HG03460 (cell line): ENCODE results near the gene ZC2HC1C.
A peak's percentile ranks its signal among the peaks of the same experiment; 100 is the strongest.
"Not testable (repeated sequence)": the region's sequence is repeated elsewhere in the genome, so short reads cannot be mapped to it uniquely, and the experiment has no call there.

Experiments used
- ATAC-seq: cut with Tn5 transposase; IDR thresholded peaks from one replicate; pipeline ENCODE4 v1.9.1; 2021; ENCODE audit not compliant: unreplicated experiment

ZC2HC1C gene

DNA sequence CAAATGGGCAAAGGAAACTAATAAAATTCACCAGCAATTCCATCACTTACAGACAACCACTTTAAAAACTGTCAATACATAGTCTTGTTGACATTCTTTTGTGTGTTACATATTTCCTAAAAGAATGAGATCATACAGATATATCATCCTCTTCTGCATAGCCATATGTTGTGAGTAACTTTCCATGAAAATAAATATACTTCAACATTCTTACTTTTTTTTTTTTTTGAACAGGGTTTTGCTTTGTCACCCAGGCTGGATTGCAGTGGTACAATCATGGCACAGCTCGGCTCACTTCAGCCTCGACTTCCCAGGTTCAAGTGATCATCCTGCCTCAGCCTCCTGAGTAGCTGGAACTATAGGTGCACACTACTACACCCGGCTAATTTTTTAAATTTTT lies 20.9 kb downstream of the ZC2HC1C start:
- no peak for ATAC-seq

DNA sequence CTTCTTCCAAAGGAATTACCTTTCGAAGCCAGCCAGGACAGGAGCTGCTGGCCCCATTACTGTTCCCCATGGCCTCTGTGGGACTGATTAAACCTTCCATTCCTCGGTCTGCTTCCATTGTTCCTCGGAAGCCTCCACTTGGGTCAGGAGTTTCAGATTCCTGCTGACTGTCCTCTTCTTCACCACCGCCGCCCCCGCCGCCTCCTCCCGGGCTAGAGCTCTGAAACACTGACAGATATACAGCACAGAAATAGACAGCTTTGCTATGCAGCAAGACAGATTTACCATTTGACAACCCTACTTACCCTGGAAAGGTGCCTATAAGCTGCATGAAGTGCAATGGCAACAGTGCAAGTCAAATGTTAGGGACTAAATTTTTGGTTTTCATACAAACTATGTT lies 21.8 kb downstream of the ZC2HC1C start:
- no peak for ATAC-seq

DNA sequence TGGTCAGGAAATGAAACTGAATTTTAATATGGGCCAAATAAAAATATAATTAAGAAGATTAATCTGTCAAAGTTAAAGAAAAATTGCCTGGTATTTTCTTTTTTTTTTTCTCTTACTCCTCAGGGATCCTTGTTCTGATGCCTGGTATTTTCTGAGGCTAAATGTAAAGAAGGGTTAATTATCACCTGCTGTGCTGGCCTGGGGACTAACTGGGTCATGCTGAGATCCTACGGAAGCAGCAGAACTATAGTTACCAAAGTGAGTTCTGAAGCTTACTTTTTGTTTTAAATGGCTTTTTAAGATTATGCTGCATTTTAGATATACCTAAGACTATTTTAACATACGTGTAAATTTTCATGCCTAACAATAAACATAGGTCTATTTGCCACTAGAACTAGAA lies 23.3 kb downstream of the ZC2HC1C start:
- no peak for ATAC-seq

DNA sequence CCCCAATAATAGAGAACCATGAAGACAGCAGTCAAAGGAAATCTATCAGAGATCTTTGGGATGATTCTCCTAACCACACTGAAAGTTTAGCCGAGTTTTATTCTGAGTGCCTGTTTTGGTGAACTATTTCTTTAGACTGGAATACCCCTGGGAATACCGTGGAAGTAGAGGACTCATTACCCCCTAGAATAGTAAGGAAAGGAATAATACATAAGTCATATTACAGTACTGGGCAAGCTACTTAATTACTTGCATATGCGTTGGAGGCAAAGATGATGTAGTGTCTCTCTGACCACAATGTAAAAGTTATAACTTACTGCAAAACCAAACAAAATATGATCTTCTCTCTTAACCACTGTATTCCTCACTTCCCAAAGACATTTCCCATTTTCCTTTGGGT lies 25.5 kb downstream of the ZC2HC1C start:
- ATAC-seq, result no peak

DNA sequence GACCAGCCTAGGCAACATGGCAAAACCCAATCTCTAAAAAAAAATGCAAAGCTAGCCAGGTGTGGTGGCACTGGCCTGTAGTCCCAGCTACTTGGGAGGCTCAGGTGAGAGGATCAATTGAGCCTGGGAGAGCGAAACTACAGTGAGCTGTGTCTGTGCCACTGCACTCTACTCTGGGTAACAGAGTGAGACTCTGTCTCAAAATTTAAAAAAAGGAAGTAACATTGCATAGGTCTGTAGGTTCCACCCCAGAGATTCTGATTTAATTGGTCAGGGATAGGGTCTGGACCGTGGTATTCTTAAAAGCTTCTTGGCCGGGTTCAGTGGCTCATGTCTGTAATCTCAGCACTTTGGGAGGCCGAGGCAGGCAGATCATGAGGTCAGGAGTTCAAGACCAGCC lies 26.2 kb downstream of the ZC2HC1C start:
- no peak for ATAC-seq

DNA sequence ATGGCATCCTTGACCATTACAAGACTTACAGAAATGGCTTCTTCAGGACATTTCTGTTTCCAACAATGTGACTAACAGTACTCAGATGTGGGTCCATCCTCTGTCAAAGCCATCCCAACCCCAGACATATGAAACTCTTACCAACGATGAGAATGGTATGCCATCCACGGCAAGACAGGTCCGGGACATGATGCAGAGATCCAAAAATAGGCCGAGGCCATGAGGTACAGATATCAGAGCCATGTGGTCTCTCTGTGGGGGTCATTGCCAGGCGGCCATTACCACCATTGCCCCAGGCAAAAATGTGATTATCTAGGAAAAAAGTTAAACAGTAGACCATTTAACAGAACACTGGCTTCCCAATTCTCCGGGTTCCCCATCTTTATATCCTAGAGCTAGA lies 27.5 kb downstream of the ZC2HC1C start:
- no peak for ATAC-seq

DNA sequence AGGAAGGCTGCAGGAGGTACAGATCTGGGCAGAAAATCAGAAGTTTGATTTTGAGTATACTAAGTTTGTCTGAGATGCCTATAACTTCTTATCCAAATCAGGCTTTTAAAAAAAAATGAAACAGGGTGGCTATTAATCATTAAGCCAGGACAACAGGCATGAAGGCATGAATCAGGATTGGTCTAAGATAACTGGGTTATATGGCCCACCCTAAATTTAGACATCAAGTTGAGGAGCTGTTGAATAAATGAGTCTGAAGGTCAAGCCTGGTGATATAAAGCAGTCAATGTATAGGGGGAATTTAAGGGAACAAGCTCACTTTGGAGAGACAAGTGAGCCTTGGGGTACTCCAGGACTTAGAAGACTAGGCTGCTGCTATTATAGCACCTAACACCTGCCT lies 28.8 kb downstream of the ZC2HC1C start:
- no peak for ATAC-seq

DNA sequence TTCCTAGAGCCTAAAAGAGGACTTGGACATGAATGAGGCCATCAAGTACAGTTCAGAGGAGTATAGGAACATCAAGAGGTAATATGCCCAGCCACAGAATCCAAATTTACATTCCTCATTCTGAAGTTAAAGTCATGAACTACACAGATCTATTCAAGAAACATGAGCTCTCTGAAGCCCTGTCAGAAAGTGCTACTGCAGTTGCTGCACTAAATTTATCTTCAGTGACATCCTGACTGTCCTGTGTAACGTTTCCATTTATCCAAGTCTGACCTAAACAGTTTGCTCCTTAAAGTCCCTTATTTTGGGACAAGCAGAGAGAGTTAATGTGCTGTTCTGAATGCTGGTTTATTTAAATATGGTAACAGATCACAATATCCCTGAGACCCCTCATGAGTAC lies 29.2 kb downstream of the ZC2HC1C start:
- no peak for ATAC-seq

DNA sequence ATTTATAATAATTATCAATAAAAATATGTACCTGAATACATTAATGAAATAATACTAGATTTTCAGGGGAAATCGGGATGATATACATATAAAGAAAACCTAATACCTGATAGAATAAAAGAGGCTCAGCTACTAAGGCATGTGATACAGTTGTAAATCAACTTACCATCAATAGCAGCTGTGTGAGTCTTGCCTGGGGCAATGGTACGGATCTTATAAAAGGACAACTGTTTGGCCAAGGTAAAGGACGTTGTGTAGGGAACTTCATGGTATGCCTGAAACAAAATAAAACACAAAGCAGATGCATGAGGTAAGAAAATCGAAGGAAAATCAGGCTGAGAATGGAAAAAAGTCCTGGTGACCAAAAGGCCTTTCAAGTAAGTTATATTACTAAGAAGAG lies 32.0 kb downstream of the ZC2HC1C start:
- no peak for ATAC-seq

DNA sequence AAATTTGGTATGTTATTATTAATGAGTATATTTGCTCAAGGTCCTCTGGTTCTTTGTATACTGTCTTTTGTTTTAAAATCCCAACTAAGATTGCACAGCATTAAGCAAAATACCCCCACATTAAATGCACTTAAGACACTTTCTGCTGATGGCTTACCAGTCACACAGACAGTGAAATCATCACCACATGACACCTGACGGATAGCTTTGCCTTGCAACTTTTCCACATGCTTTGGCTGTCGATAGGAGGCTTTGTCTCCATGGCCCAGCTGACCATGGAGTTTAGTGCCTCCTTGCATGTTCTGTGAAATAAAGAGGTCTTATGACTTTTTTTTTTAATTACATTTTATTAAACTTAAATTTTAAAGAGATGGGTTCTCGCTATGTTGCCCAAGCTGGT lies 37.7 kb downstream of the ZC2HC1C start:
- ATAC-seq, result no peak

DNA sequence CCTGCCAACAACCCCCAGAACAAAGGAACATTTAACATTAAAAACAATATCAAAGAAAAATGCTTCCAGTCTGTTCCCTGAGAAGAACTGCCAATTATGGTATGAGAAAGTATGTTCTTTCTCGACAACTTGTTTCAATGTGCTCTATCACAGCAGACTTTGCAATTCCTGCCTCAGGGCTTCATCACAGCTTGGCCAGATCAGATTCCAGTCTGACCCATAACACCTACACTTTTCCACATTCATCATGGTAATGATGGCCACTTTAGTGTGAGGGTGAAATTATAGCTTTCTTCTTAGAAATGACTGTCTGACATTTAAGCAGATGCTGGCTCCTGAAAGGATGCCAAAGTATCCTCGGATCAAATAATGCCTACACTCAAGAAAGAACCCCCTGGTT lies 40.4 kb downstream of the ZC2HC1C start:
- no peak for ATAC-seq

DNA sequence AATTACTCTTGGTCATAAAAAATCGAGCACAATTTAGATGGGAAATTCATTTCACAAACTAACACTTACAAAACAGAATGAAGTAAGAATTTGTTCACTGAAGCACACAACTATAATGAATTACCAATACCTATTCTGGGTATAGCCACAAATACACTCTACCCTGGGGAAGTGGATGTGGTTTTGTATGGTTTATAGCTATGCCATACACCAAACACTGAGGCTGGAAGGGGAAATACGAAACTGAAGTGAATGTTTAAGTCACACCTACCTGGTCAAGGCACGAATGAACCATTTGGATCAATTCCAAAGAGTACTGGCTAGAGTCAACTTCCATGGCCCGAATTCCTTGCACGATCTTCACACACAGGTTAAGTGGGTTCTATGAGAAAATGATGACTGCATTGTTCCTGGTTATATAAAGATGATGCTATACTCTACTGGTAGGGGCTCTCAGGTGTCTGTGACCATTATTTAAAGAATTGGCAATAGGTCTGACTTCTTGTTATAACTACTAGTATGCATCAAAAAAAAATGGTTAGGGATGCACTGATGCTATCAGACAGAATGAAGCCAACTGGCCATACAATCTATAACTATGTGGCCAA lies 44.6 kb downstream of the ZC2HC1C start:
- no peak for ATAC-seq

DNA sequence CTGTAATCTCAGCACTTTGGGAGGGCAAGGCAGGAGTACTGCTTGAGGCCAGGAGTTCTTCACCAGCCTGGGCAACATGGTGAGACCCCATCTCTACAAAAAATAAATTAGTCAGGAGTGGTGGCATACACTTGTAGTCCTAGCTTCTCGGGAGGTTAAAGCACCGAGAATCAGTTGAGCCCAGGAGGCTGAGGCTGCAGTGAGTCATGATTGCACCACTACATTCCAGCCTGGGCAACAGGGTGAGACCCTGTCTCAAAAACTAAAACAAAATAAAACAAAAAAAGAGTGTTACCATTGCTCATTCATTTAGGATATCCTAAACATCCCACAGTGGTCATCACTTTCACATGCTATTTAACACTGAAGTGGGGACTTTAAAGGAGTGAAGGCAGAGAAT lies 49.6 kb downstream of the ZC2HC1C start:
- no peak for ATAC-seq

DNA sequence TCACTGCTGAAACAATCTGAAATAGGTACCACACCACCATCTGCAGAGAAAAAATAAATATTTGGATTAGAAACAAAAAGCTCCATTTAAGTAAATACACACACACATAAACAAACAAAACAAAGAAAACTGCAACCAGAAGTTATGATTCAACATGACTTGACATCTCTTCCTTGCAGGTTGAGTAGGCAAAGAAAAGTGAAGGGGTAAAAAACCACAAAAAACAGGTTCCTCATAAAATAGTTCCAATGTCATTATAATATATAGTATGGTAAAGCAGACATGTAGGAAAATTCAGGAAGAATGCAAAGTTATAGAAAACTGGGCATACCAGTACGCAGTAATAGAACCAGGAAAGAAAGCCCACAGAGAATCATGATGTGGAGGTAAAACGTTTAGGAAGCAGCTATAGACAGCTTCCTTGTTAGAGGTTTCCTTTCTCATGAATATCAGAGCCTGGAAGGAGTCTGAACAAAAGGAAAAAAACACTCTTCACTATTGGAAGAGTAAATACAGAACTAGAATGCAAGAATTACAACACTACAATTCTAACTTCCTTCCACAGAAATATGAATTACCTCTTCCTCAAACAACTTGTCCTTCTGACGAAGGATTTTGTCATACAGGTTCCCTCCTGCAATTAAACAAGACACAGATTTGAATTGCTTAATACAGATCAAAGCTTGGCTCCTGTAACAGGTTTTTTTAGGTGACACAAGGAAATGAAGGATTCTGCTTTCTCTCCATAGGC lies 51.3 kb downstream of the ZC2HC1C start:
- no peak for ATAC-seq

DNA sequence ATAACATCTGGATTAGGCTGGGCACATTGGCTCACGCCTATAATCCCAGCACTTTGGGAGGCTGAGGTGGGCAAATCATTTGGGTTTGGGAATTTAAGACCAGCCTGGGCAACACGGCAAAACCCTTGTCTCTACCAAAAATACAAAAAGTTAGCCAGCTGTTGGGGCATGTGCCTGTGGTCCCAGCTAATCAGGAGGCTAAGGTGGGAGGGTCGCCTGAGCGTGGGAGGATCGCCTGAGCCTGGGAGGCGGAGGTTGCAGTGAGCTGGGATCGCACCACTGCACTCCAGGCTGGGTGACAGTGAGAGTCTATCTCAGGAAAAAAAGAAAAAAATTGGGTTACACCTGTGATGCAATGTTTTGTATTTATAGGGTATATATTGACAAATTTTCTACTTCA lies 52.1 kb downstream of the ZC2HC1C start:
- ATAC-seq, result no peak

DNA sequence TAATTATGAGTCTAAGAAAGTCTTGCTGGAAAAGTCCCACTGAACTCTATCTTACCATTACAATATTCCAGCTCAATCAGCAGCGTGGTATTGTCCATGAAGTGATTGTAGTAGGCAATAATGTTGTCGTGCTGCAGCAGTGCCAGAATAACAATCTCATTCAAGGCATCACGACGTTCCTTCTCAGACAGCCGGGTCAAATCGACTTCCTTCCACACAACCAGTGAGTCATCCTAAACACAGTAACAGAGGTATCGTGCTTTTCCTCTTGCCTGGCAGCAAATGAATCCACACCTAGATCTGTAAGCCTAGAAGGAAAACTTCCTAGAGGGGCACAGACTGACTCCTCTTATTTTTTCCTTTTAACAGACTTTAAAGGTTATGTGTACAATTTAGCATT lies 54.5 kb downstream of the ZC2HC1C start:
- ATAC-seq, result no peak

DNA sequence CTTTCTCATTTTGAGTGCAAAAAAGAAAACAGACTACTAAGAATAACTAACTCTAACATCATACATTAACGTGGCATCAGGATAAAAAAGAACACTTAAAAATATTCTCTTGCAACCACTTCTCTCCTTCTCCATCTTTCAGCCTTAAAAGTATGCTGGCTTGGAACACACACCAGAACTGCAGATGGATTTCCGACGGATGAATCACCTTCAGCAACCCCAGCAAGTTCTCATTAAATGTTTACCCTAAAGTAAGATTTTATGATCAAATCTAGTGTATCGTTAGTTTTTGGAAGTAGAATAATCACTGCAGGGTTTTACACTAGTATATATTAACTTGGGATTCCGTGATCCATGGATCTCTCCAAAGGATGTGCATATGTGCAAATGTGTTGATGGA lies 56.2 kb downstream of the ZC2HC1C start:
- ATAC-seq, result no peak

DNA sequence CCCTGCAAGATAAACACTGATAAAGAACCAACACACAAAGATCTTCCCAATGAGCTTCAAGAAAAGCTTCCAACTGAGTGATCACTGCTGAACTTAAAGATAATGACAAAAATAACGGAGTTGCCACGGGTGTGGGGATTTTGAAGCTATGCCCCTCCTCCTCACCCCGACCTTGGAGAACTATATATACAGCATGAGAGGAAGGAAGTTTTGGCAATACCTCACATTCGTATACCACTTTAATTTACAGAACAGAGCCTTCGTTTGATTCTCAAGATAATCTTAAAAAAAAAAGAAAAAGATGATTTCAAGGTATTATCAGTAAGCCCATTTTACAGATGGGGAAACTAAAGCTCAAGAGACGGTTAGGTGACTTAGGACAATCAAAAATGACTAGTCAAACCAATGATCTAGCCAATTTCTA lies 56.7 kb downstream of the ZC2HC1C start:
- ATAC-seq, result no peak

DNA sequence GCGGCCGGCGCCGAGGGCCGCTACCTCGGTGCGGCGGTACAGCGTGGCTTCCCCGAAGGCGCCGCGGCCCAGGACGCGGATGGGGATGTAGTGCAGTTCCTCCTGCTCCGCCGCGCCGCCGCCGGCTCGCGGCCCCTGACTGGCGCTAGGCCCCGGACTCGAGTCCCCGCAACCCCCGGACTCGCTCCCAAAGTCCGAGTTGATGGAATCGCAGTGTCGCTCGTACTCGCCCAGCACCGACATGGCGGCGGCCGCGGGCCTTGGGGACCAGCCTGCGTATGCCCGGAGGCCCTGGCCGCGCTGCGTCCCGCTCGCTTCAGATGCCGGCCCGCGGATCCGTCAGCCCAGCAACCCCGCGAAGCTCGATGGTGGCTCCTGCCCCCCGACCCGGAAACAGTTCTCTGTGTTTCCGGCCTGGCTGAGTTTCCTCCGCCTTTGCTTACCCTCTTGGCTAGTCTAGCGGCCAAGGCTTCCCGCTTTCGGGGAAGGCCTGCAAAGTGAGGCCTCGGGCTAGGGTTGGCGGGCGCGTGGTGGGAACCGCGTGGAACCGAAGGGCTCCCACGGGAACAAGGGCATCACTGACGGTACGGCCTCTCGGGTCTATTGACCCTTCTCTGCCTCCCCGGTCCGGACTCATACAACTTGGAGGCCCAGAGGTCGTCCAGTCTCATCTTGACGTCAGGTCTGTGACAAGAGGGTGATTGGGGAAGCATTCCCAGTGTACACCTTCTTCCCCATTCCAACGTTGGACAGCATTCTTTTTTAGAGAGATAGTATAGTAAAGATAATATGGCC lies 57.4 kb downstream of the ZC2HC1C start, which contains the start of gene NEK9:
TSS of gene NEK9 (minus strand) at position 370 of the 795 bp plus-strand sequence. CDS start at position 243, 127 bp downstream.
- ATAC-seq, result peak; percentile 82

DNA sequence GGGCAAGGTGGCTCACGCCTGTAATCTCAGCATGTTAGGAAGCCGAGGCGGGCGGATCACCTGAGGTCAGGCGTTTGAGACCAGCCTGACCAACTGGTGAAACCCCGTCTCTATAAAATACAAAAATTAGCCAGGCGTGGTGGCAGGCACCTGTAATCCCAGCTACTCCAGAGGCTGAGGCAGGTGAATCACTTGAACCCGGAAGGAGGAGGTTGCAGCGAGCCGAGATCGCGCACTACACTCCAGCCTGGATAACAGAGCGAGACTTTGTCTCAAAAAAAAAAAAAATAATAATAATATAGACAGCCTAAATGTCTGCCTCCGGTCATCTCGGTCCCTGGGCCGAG lies 58.0 kb downstream of the ZC2HC1C start:
- not testable (repeated sequence) for ATAC-seq

DNA sequence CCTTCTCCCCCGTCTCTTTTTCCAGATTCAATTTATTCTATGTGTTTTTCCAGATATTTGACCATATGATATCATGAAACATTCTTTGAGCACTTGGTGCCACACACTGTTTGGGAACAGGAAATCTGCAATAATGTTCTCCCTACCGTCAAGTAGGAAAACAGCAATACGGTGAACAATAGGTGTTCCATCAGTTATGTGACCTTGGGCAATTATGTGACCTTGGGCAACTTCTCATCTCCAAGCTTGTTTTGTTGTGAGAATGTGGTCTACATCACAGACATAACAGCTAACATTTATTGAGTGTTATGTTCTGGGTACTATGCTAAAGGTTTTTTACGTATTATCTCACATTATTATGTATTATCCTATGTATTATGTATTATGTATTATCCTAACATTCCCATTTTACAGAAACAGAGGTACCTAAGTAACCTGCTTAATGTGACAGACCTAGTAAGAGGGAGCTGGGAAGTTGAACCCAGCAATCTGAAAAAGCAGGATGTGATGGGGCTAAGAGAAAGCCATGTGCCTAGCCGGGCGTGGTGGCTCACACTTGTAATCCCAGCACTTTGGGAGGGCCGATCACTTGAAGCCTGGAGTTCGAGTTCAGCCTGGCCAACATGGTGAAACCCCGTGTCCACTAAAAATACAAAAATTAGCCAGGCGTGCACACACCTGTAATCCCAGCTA lies 58.6 kb downstream of the ZC2HC1C start:
- no peak for ATAC-seq

DNA sequence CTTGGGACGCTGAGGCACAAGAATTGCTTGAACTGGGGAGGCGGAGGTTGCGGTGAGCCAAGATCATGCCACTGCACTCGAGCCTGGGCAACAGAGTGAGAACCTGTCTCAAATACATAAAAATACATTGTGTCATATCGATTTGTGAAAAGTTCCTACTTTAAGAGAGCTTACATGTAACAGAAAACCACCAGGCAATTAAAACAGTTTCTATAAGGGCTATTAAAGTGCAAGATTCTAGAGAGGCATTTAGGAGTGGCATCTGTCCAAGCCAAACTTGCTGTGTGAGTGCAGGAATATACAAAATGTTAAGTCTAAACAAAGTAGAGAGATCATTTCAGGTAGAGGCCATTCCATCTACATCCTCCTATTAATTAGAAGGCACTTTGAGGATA lies 59.2 kb downstream of the ZC2HC1C start:
- no peak for ATAC-seq
